CD4-positive, alpha-beta T cell treated with Interleukin-2 at 100 ng/mL for 4 hours (primary cell): ENCODE measurements around the gene ABCA7.
A peak's percentile ranks its signal among the peaks of the same experiment; 100 is the strongest.

ENCODE experiments used
- DNase-seq: peaks from one replicate; pipeline ENCODE4 v3.0.0-alpha.2; 2020; ENCODE audit warnings: low spot score

ABCA7 gene

DNA sequence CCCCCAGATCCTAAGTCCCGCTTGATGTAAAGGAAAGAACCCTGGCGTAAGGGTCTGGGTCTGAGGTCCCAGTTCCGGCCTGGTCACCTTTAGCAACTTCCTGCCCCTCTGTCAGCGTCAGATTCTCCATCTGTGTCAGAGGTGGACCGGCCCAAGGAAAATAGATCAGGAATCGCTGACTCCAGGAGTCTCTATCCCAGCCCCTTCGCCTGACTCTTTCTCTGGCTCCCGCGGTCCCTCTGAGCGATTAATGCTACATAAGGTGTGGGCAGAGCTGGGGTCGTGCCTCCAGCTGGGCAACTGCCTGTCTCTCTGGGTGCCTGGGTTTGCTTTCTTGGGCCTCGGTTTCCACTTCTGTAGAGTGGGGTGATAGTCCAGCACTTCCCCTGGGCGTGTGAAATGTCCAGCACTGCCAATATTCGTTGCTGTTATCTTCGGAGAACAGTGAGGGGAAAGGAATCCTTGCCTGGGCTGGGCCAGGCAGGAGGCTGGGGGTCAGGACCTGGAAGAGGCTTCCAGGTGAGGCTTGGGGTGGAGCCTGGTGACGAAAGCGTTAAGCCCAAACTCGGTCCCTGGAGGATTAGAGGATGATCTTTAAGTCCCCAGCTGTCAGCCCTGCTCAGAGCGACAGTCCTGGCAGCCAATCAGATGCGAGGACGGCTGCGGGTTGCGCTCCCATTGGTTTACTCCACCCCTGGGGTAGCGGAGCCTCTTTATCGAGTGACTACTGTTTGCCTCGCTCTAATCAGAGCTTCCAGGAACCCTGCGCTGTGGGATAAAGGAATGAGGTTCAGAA lies 767 bp downstream of the ABCA7 start:
- peak; percentile 96 for DNase-seq

- no peak for DNase-seq
These were observed 1.4 kb downstream of the ABCA7 start for GRCh38 chr19:1041272-1041834.

DNA sequence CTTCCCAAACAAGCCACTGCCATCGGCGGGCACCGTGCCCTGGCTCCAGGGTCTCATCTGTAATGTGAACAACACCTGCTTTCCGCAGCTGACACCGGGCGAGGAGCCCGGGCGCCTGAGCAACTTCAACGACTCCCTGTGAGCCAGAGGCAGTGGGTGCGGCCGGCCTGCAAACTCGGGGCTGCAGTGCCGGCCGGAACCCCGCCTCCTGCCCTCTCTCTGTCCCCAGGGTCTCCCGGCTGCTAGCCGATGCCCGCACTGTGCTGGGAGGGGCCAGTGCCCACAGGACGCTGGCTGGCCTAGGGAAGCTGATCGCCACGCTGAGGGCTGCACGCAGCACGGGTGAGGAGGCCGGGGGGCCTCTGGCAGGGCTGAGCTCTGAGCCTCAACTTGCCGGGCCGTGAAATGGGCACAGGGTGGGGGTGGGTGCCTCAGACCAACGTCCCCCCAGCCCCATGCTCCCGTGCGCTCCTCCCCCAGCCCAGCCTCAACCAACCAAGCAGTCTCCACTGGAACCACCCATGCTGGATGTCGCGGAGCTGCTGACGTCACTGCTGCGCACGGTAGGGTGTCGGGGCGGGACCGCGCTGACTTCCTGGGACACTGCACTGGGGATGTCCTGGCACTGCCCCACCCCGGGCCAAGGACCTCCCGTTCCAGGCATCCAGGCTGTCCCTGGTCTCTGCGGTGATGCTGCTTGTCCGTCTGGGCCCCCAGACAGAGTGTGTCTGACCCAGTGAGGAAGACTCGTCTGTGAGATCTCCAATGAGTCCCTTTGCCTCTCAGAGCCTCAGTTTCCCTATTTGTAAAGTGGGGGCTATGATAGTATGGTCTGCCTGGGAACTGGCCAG lies 2.2 kb downstream of the ABCA7 start:
- DNase-seq = no peak

- DNase-seq = no peak
These were observed 3.0 kb downstream of the ABCA7 start for GRCh38 chr19:1042689-1043511.

DNA sequence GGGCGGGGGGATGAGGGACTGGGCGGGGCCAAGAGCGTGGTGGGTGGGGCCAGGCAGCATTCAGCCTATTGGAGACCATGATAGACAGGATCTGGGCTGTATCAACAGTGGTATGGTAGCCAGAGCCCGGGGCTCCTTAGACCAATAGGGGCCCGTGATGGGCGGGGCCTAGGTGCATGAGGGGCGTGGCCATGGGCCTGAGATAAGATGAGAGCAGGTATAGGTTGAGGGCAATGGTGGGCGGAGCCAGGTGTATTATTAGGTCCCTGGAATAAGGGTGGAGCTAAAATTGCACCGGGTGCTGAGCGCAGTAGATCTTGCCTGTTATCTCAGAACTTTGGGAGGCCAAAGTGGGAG lies 5.3 kb downstream of the ABCA7 start:
- DNase-seq = peak; percentile 55

- no peak for DNase-seq
These were observed 6.3 kb downstream of the ABCA7 start for GRCh38 chr19:1046117-1046626.

- no peak for DNase-seq
These were observed 7.2 kb downstream of the ABCA7 start for GRCh38 chr19:1046836-1047695.

- DNase-seq = no peak
These were observed 7.8 kb downstream of the ABCA7 start for GRCh38 chr19:1047696-1048147.

GRCh38 chr19:1049106-1049505 lies 9.2 kb downstream of the ABCA7 start:
- DNase-seq = no peak

- DNase-seq = no peak
These were observed 9.9 kb downstream of the ABCA7 start for GRCh38 chr19:1049800-1050199.

GRCh38 chr19:1050989-1051788 lies 11.3 kb downstream of the ABCA7 start:
- DNase-seq = no peak

DNA sequence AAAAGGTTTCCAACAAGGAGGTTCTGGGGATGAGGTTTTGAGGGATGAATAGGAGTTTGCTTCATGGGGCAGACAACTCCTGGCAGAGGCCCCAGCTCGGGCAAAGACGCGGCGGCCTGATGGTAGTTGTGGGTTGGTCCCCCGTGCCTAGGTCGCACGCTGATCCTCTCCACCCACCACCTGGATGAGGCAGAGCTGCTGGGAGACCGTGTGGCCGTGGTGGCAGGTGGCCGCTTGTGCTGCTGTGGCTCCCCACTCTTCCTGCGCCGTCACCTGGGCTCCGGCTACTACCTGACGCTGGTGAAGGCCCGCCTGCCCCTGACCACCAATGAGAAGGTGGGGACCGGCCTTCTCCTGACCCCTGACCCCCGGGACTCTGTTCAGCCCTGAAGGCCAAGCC lies 11.9 kb downstream of the ABCA7 start:
- DNase-seq = no peak

DNA sequence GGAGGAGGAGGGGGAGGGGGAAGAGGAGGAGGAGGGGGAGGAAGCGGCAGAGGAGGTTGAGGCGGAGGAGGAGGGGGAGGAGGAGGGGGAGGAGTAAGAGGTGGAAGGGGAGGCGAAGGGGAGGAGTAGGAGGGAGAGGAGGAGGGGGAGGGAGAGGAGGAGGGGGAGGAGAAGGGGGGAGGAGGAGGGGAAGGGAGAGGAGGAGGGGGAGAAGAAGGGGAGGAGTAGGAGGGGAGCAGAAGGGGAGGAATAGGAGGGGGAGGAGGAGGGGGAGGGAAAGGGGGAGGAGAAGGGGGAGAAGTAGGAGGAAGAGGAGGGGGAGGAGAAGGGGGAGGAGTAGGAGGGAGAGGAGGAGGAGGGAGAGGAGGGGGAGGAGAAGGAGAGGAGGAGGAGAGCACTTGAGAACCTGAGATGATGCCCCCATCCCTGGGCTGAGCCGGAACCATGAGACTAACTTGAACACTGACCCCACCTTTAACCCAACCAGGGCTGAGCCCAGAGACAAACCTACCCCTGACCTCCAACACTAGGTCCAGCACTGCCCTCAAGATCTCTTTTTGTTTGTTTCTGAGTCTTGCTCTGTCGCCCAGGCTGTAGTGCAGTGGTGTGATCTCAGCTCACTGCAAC lies 12.6 kb downstream of the ABCA7 start:
- no peak for DNase-seq

- DNase-seq = no peak
These were observed 13.5 kb downstream of the ABCA7 start for GRCh38 chr19:1053176-1054101.

- no peak for DNase-seq
These were observed 14.5 kb downstream of the ABCA7 start for GRCh38 chr19:1054102-1055027.

DNA sequence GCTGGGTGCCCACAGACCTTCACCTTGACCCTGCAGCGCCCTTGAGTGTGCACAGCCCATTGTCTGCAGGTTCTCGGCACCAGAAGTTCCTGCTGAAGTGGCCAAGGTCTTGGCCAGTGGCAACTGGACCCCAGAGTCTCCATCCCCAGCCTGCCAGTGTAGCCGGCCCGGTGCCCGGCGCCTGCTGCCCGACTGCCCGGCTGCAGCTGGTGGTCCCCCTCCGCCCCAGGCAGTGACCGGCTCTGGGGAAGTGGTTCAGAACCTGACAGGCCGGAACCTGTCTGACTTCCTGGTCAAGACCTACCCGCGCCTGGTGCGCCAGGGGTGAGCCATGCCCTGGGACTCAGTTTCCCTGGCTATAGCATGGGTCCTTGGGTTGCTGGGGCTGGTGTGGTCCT lies 15.1 kb downstream of the ABCA7 start:
- no peak for DNase-seq

DNA sequence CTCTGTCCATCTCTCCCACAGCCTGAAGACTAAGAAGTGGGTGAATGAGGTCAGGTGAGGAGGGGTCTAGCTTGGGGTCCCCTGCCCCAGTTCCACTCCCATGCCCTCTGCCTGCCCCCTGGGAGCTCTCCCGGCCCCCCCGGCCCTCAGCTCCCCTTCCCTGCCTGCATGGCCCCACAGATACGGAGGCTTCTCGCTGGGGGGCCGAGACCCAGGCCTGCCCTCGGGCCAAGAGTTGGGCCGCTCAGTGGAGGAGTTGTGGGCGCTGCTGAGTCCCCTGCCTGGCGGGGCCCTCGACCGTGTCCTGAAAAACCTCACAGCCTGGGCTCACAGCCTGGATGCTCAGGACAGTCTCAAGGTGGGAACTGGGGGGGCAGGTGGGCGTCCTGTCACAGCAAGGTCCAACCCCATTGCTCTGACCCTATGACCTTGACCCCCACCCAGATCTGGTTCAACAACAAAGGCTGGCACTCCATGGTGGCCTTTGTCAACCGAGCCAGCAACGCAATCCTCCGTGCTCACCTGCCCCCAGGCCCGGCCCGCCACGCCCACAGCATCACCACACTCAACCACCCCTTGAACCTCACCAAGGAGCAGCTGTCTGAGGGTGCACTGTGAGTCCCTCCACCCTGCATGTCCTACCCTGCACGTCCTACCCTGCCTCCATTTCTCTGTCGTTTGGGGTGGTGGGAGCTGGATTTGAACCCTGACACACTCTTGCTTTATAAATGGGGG lies 16.1 kb downstream of the ABCA7 start:
- DNase-seq = no peak
